Heart left ventricle (tissue), 16 donors: ENCODE data around the gene BTNL2. TPM values are rescaled to one million over a fixed set of nuclear protein-coding genes. Genes with fewer than 3 reads are reported as not detected.

ENCODE experiments used
- ATAC-seq, 4 donors: fragments of 200-7000 bp; cut with Tn5 transposase; one replicate each; pipeline ENCODE4 v1.9.1; 2020 to 2022; ENCODE audit warnings: moderate library complexity in 4 of 4, mild to moderate bottlenecking in 3 of 4, moderate number of reproducible peaks in 1 of 4
- DNase-seq, 5 donors: peaks; one replicate each; pipeline ENCODE4 v3.0.0-alpha.2; 2020
- H3K27ac ChIP-seq, 12 donors: fragments of 200-600 bp; sonication (generic) in 4 of 12; one replicate each; pipeline versions ENCODE4 v1.5.0 to v1.8.0; 2016 to 2022; ENCODE audit warnings: mild to moderate bottlenecking in 2 of 12
- H3K27me3 ChIP-seq, 9 donors: fragments of 200-600 bp; sonication (generic) in 2 of 9; one replicate each; pipeline versions ENCODE4 v1.5.1 to v1.8.0; 2016 to 2022; ENCODE audit warnings: mild to moderate bottlenecking in 3 of 9
- H3K36me3 ChIP-seq, 9 donors: fragments of 200-600 bp; sonication (generic) in 2 of 9; one replicate each; pipeline versions ENCODE4 v1.5.0 to v1.8.0; 2018 to 2022; ENCODE audit warnings: mild to moderate bottlenecking in 2 of 9
- H3K4me1 ChIP-seq, 12 donors: fragments of 200-600 bp; sonication (generic) in 4 of 12; one replicate each; pipeline versions ENCODE4 v1.5.0 to v1.8.0; 2016 to 2022; ENCODE audit warnings: mild to moderate bottlenecking in 3 of 12
- H3K4me3 ChIP-seq, 12 donors: fragments of 200-600 bp; sonication (generic) in 4 of 12; one replicate each; pipeline versions ENCODE4 v1.5.0 to v1.8.0; 2017 to 2022; ENCODE audit warnings: mild to moderate bottlenecking in 9 of 12, moderate library complexity in 4 of 12
- H3K9me3 ChIP-seq, 12 donors: fragments of 200-600 bp; sonication (generic) in 4 of 12; one replicate each; pipeline versions ENCODE4 v1.5.0 to v1.8.0; 2016 to 2022; ENCODE audit warnings: mild to moderate bottlenecking in 1 of 12
- CTCF ChIP-seq, 12 donors: fragments of 200-600 bp; sonication (generic) in 4 of 12; IDR thresholded peaks; one replicate each; pipeline versions ENCODE4 v1.5.0 to v1.8.0; 2018 to 2022; ENCODE audit warnings: antibody characterized with exemption in 12 of 12, mild to moderate bottlenecking in 5 of 12
- POLR2A ChIP-seq, 2 donors: fragments of 450-650 bp; IDR thresholded peaks; one replicate each; pipeline ENCODE4 v1.6.1; 2017; ENCODE audit warnings: antibody characterized with exemption in 2 of 2, mild to moderate bottlenecking in 2 of 2, moderate library complexity in 2 of 2
- WGBS, 4 donors: extraction: QIAGEN DNeasy Blood & Tissue Kit in 2 of 4; methylation state at CpG; one replicate each; pipeline versions ENCODE4 v1.1.5 to v1.1.7; 2013 to 2018; 5-methylcytosine and 5-hydroxymethylcytosine counted together
- intact Hi-C, 10 donors: fragments of 100-400 bp; cut with DNase I; formaldehyde crosslinking; loops; one replicate each; pipeline versions ENCODE4 v1.11.1 to v1.14.2; 2022
- long read RNA-seq, 3 donors: library from polyadenylated mRNA; unstranded; transcript quantifications; one replicate each; pipeline ENCODE4 v2.0.0, GENCODE V29; 2020 to 2021
- polyA plus RNA-seq, 2 donors: library from polyadenylated mRNA; stranded (reverse); fragments of 200-250 nt; gene quantifications; one replicate each; pipeline ENCODE4 v1.2.3, GENCODE V29; 2013
- total RNA-seq, 9 donors: library from RNA; depleted of rRNA in 2 of 9; stranded (reverse); fragments of >200 nt in 2 of 9; fragmentation: NEBNext Ultra II Directional in 3 of 9; extraction: Animal tissue kit (Norgen Biotek cat#: 25700) in 3 of 9; gene quantifications; one replicate each; pipeline versions ENCODE4 v1.1.0 to v1.2.4, GENCODE V29; 2016 to 2023
- donor health status: ischemic (EF 13 %, LVEDD 7.1; RV severe dilation, severe dysfunction).
- donor health status: healthy with polysubstance abuse.
- donor health status: DM: no; HTN: yes; CAD: no.
- donor health status: DM: no; HTN: no; CAD: no.
- donor health status: ischemic (EF 25% LVEDD 6.9; RV normal size, moderate dysfunction).
- donor health status: ischemic (EF 25% LVEDD 5.7; RV mildly dilated, moderate dysfunction).
- donor health status: healthy.
- donor health status: DM: yes; HTN: yes; CAD: no.
- donor health status: ischemic (EF 35%, LVEDD 5.7; RV mildly dilated, moderate dysfunction).
- donor health status: nonischemic (EF 11% LVEDD 7.7; RV severe dilation, severe dysfunction).
- donor health status: DM: yes; HTN: yes; CAD: no.
- donor health status: PGD.
- donor health status: ischemic (EF 29% LVEDD 5.4; RV normal size, mild dysfunction).
- donor health status: nonischemic (EF 23%, LVEDD 6.1; RV moderate dilation, normal function).

BTNL2 gene
- total RNA-seq = not detected
- not detected for polyA plus RNA-seq
- long read RNA-seq, donor 1 = 0 reads
- long read RNA-seq, donor 2 = 0 reads
- long read RNA-seq, donor 3 = 0 reads

DNA sequence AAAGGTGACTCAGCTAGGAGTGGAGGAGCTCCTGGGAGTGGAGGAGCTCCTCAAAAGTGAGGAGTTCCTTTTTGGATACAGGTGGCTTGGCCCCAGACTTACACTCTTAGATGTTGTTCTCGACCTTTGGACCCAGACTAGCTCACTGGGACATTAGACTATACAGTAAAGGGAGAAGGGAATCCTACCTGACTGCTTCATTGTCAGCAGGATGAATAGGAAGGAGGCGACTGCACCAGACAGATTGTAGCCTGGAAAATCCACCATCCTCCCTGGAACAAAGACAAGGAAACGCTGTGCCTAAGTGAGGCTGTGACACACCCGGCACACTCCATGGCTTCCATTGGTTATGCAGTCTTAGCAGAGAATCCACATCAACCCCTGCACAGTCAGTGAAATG is at the start of gene BTNL2:
TSS of gene BTNL2 (minus strand) at position 325 of the 400 bp plus-strand sequence. CDS start at position 267, 58 bp downstream.
- intact Hi-C loops = no loop called here
- Histone ChIP-seq H3K27ac (no peak within 1 kb of the TSS), H3K36me3 (no peaks in the 10 kb centered on the region), H3K27me3 (peaks cover 0 to 61% (median 8%) of the 10 kb centered on the region in 9 donors), H3K4me1 (no peaks in the 10 kb centered on the region), H3K4me3 (no peak within 1 kb of the TSS), H3K9me3 (no peaks in the 10 kb centered on the region)
- 60 to 71% (median 64%) methylated on average over 4 of the region's 4 CpGs for WGBS, 4 donors
- no peak for DNase-seq
- TF ChIP-seq CTCF (IDR thresholded peaks at IDR 0.05) = no peak
- TF ChIP-seq POLR2A (IDR thresholded peaks at IDR 0.05) = no peak
- ATAC-seq = no peak

GRCh38 chr6:32449088-32449736 is 42.2 kb upstream of the BTNL2 start:
- WGBS, 4 donors = 77 to 88% (median 83%) methylated on average over 3 of the region's 3 CpGs
- H3K27ac ChIP-seq = no peak overlapping the region
- intact Hi-C loops = no loop called here
- H3K4me1 ChIP-seq = no peaks in the 10 kb centered on the region
- peaks cover 0 to 8% (median 0%) of the 10 kb centered on the region in 9 donors for H3K36me3 ChIP-seq
- H3K4me3 ChIP-seq = no peak overlapping the region
- no peak for ATAC-seq
- DNase-seq = no peak
- H3K9me3 ChIP-seq = no peaks in the 10 kb centered on the region
- peaks cover 0 to 12% (median 0%) of the 10 kb centered on the region in 9 donors for H3K27me3 ChIP-seq
- TF ChIP-seq CTCF (IDR thresholded peaks at IDR 0.05) (no peak), POLR2A (IDR thresholded peaks at IDR 0.05) (no peak)

DNA sequence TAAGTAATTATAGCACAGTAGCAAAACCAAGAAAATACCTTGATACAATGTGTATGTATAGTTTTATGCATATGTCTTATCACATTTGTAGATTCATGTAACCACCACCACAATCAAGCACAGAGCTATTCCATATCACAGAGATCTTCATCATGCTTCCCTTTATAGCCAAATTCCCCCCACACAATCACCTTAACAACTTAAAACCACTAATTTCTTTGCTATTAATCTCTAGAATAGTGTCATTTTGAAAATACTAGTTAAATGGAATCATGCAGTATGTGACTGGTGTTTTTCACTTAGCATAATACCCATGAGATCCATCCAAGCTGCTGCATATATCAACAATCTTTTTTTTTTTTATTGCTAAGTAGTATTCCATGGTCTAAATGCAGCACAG is 41.0 kb upstream of the BTNL2 start:
- peaks cover 0 to 5% (median 0%) of the 10 kb centered on the region in 12 donors for H3K4me1 ChIP-seq
- no peak overlapping the region for H3K27ac ChIP-seq
- H3K27me3 ChIP-seq = no peaks in the 10 kb centered on the region
- H3K36me3 ChIP-seq = peaks cover 0 to 21% (median 7%) of the 10 kb centered on the region in 9 donors
- H3K9me3 ChIP-seq = no peaks in the 10 kb centered on the region
- no peak overlapping the region for H3K4me3 ChIP-seq
- TF ChIP-seq POLR2A (IDR thresholded peaks at IDR 0.05) (no peak), CTCF (IDR thresholded peaks at IDR 0.05) (no peak)
- DNase-seq (no peak), ATAC-seq (no peak)
- intact Hi-C loops = no loop called here

DNA sequence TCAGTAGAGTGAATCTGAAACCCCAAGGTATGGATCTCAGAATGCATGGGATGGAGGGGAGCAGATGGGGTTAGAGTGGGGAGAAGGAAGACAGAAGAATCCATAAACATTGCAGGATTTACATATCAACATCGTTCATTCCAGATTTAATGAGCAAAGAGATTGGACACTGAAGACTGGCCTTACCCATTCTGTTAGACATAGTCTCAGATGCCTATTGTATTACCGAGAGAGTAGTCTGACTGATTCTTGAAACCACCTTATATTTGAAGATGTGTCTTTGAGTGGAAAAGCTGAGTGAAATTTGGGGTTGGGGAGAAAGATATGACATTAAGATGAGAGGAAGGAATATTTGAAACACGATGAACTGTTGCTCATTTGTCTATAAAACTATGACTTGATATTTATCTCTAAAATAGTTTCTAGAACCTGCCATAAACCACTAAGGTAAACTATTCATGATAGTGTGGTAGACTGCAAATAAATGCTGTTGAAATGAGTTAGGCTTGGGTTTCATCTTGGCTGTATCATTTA is 38.4 kb upstream of the BTNL2 start:
- ATAC-seq (no peak), DNase-seq (no peak)
- Histone ChIP-seq H3K9me3 (no peaks in the 10 kb centered on the region), H3K27me3 (no peaks in the 10 kb centered on the region), H3K36me3 (peaks cover 0 to 38% (median 8%) of the 10 kb centered on the region in 9 donors), H3K4me1 (peaks cover 0 to 19% (median 0%) of the 10 kb centered on the region in 12 donors), H3K4me3 (no peak overlapping the region), H3K27ac (no peak overlapping the region)
- TF ChIP-seq CTCF (IDR thresholded peaks at IDR 0.05) (no peak), POLR2A (IDR thresholded peaks at IDR 0.05) (no peak)
- WGBS, 4 donors = 57 to 80% (median 66%) methylated on average over 3 of the region's 3 CpGs
- intact Hi-C loops = no loop called here
